Stomach (tissue), 4 donors: Measurements from ENCODE around the gene NUDT4.

Experiments used
- EP300 ChIP-seq: sonication (generic); formaldehyde crosslinking; IDR thresholded peaks from one replicate; pipeline ENCODE4 v1.6.1; 2017; ENCODE audit warnings: antibody characterized with exemption
- POLR2A ChIP-seq, 4 donors: fragments of 450-650 bp; IDR thresholded peaks; one replicate each; pipeline ENCODE4 v1.6.1; 2016; ENCODE audit warnings: antibody characterized with exemption in 4 of 4, control low read depth in 2 of 4, mild to moderate bottlenecking in 1 of 4, moderate library complexity in 1 of 4
- POLR2AphosphoS5 ChIP-seq, 3 donors: sonication (generic); formaldehyde crosslinking; IDR thresholded peaks; one replicate each; pipeline ENCODE4 v1.6.1; 2016; ENCODE audit warnings: antibody characterized with exemption in 3 of 3
- TF ChIP-seq, protein P1 (sequence below), 7 experiments: fragments of 450-650 bp in 4 of 7; fragments of 200-600 bp in 3 of 7; sonication (generic) in 3 of 7; IDR thresholded peaks; one replicate each; pipeline ENCODE4 v1.5.1; 2016 to 2019; ENCODE audit warnings: antibody characterized with exemption in 7 of 7, control low read depth in 2 of 7, mild to moderate bottlenecking in 1 of 7

DNA sequence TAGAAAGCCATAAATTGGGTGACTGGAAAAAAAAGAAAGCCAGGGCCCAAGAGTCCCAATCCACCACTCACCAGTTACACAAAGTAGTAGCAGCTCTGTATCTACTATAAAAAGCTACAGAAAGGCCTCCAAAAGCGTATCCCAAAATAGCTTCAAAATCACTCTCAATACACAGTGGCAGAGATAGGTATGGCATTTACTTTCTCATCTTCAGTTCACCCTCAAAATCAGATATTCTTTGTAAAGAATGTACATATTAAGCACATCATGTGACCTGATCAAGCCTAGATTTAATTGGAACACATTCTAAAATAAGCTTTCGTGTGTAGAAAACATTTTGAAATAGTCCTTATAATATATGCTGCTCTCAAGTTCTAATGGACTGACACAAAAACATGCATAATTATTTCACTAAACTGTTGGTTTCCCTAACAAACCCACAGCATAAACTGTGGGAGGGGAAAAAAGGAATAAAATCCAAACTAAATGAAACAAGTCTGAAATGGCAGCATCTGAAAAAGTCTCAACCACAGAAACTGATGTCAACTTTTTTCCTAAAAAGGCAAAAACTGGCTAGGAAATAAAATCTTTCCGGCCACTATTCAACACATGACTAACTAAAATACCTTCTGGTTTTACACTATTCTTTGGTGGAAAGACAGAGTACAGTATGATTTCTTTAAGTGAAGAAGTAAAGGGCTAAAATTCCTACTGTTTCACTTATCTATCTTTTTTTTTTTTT is 38.2 kb downstream of the NUDT4 start:
- TF ChIP-seq, protein P1, sequence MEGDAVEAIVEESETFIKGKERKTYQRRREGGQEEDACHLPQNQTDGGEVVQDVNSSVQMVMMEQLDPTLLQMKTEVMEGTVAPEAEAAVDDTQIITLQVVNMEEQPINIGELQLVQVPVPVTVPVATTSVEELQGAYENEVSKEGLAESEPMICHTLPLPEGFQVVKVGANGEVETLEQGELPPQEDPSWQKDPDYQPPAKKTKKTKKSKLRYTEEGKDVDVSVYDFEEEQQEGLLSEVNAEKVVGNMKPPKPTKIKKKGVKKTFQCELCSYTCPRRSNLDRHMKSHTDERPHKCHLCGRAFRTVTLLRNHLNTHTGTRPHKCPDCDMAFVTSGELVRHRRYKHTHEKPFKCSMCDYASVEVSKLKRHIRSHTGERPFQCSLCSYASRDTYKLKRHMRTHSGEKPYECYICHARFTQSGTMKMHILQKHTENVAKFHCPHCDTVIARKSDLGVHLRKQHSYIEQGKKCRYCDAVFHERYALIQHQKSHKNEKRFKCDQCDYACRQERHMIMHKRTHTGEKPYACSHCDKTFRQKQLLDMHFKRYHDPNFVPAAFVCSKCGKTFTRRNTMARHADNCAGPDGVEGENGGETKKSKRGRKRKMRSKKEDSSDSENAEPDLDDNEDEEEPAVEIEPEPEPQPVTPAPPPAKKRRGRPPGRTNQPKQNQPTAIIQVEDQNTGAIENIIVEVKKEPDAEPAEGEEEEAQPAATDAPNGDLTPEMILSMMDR (IDR thresholded peaks at IDR 0.05) = no peak
- TF ChIP-seq EP300 (no peak), POLR2AphosphoS5 (IDR thresholded peaks at IDR 0.05) (no peak), POLR2A (IDR thresholded peaks at IDR 0.05) (no peak)
